Smooth muscle cell of the umbilical artery (primary cell): Measurements from ENCODE around the gene OR6S1. TPM values are rescaled to one million over a fixed set of nuclear protein-coding genes. Genes with fewer than 3 reads are reported as not detected.

ENCODE experiments used
- total RNA-seq: library from RNA; depleted of rRNA; stranded (reverse); fragments of >200 nt; gene quantifications from 2 replicates; pipeline ENCODE4 v1.2.3, GENCODE V29; 2014

The OR6S1 gene
- not detected in 2 replicates for total RNA-seq

GRCh38 chr14:20641591-20641990, at the start of gene OR6S1:
Gene OR6S1 (minus strand): TSS chr14:20641691. CDS start chr14:20641691, 0 bp downstream.

GRCh38 chr14:20688167-20688839, 46.8 kb upstream of the OR6S1 start, which contains the start of gene ANG:
Gene ANG (plus strand): TSS chr14:20688764. CDS start chr14:20693565, 4,801 bp downstream.

GRCh38 chr14:20683891-20684661, 42.6 kb upstream of the OR6S1 start, which contains the start of gene RNASE4:
Gene RNASE4 (plus strand): TSS chr14:20684560. CDS start chr14:20699372, 14,812 bp downstream.

GRCh38 chr14:20591235-20591634, 50.3 kb downstream of the OR6S1 start, which contains the start of gene RNASE12:
Gene RNASE12 (minus strand): TSS chr14:20591376. CDS start chr14:20590723, 653 bp downstream.

Other genes with a start within 250 kb of the OR6S1 start
- 17.8 and 32.6 TPM in 2 replicates for gene TEP1, start 228.2 kb downstream of the OR6S1 start, total RNA-seq
- gene KLHL33, start 205.5 kb downstream of the OR6S1 start, total RNA-seq = under 0.01 and 0.05 TPM in 2 replicates
- 20.3 and 31.2 TPM in 2 replicates for gene OSGEP, start 186.9 kb downstream of the OR6S1 start, total RNA-seq
- 28.8 and 50.2 TPM in 2 replicates for gene APEX1, start 186.5 kb downstream of the OR6S1 start, total RNA-seq
- gene PIP4P1, start 180.3 kb downstream of the OR6S1 start, total RNA-seq = 17.3 and 20.2 TPM in 2 replicates
- gene PNP, start 172.3 kb downstream of the OR6S1 start, total RNA-seq = 19.3 and 53.7 TPM in 2 replicates
- gene RNASE10, start 136.2 kb downstream of the OR6S1 start, total RNA-seq = not detected in 2 replicates
- not detected in 2 replicates for gene RNASE9, start 80.6 kb downstream of the OR6S1 start, total RNA-seq
- gene RNASE11, start 53.7 kb downstream of the OR6S1 start, total RNA-seq = not detected in 2 replicates
- not detected in 2 replicates for gene RNASE12, start 50.3 kb downstream of the OR6S1 start, total RNA-seq
- gene RNASE4, start 42.9 kb upstream of the OR6S1 start, total RNA-seq = 19.6 and 23.4 TPM in 2 replicates
- 3.9 and 8.3 TPM in 2 replicates for gene ANG, start 47.1 kb upstream of the OR6S1 start, total RNA-seq
- not detected in 2 replicates for gene EDDM3A, start 104.2 kb upstream of the OR6S1 start, total RNA-seq
- not detected in 2 replicates for gene EDDM3B, start 126.7 kb upstream of the OR6S1 start, total RNA-seq
- gene RNASE6, start 139.6 kb upstream of the OR6S1 start, total RNA-seq = not detected in 2 replicates
- 0.30 TPM in 1 of 2 replicates, not detected in the other for gene RNASE1, start 161.2 kb upstream of the OR6S1 start, total RNA-seq
- gene RNASE3, start 249.7 kb upstream of the OR6S1 start, total RNA-seq = not detected in 2 replicates